Measurements from ENCODE around the gene APP.

- TF ChIP-seq CTCF (conservative IDR thresholded peaks at IDR 0.05; ENCODE audit: low read depth, low read length) (no peak), EZH2 (IDR thresholded peaks at IDR 0.05; ENCODE audit: borderline replicate concordance, low read depth, low read length, poor library complexity, severe bottlenecking) (no peak)
Observed at GRCh38 chr21:26127073-26127814, 43.3 kb downstream of the APP start.

All from A673 (cell line).